Activated naive CD4-positive, alpha-beta T cell treated with anti-CD3 and anti-CD28 coated beads for 36 hours (primary cell): ENCODE results near the gene RAMP1. TPM values are rescaled to one million over a fixed set of nuclear protein-coding genes. Genes with fewer than 3 reads are reported as not detected.

Experiments
- CTCF ChIA-PET: fragments of 350-600 bp; sonication (Branson Sonifier 250); formaldehyde crosslinking; loops from one replicate; lab custom pipeline; 2021; ENCODE audit warnings: antibody characterized with exemption; lab: Charles Lee
- DNase-seq: peaks from one replicate; pipeline ENCODE4 v3.0.0-alpha.2; 2020
- H3K27ac Mint-ChIP-seq: one replicate; pipeline ENCODE4 v1.8.0; 2021; ENCODE audit warnings: mild to moderate bottlenecking, mixed read lengths
- H3K27me3 Mint-ChIP-seq: one replicate; pipeline ENCODE4 v1.8.0; 2021; ENCODE audit warnings: low read depth, mixed read lengths
- H3K36me3 Mint-ChIP-seq: one replicate; pipeline ENCODE4 v1.8.0; 2021; ENCODE audit warnings: low read depth, mixed read lengths
- H3K4me1 Mint-ChIP-seq: one replicate; pipeline ENCODE4 v1.8.0; 2021; ENCODE audit warnings: low read depth, mixed read lengths
- H3K4me3 Mint-ChIP-seq: one replicate; pipeline ENCODE4 v1.8.0; 2021; ENCODE audit warnings: mild to moderate bottlenecking, moderate library complexity, mixed read lengths
- H3K9me3 Mint-ChIP-seq: one replicate; pipeline ENCODE4 v1.8.0; 2021; ENCODE audit warnings: mixed read lengths
- intact Hi-C: fragments of 100-400 bp; cut with micrococcal nuclease; formaldehyde crosslinking; loops from one replicate; pipeline ENCODE4 v1.15.1; 2023
- total RNA-seq, 2 experiments: library from RNA; stranded (reverse); gene quantifications; one replicate each; pipeline ENCODE4 v1.2.3, GENCODE V29; 2021

RAMP1 gene
- total RNA-seq, 2 experiments from 2014 or later = 0.62 to 0.69 TPM

DNA sequence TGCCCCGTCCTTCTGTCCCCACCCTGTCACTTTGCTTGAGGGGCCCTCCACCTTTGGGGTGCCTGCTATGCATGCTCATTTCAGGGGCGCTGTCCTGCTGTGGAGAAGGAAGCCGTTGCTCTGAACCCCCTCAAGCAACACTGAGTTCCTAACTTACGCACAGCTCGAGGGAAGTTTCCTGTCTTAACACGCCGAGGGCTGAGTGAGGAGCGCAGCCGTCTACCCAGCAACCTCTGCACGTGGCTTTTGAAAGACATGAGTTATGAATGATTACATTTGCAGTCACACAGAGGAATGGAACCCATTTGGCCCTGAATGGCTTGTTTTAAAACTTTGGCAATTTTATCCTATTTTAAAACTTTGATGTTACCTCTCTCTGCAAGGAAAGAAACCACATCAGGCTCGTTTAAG is 14.0 kb downstream of the RAMP1 start:
- peak; percentile 63 for DNase-seq
- no peaks in the 10 kb centered on the region for H3K36me3 Mint-ChIP-seq
- CTCF ChIA-PET = no interaction called here

DNA sequence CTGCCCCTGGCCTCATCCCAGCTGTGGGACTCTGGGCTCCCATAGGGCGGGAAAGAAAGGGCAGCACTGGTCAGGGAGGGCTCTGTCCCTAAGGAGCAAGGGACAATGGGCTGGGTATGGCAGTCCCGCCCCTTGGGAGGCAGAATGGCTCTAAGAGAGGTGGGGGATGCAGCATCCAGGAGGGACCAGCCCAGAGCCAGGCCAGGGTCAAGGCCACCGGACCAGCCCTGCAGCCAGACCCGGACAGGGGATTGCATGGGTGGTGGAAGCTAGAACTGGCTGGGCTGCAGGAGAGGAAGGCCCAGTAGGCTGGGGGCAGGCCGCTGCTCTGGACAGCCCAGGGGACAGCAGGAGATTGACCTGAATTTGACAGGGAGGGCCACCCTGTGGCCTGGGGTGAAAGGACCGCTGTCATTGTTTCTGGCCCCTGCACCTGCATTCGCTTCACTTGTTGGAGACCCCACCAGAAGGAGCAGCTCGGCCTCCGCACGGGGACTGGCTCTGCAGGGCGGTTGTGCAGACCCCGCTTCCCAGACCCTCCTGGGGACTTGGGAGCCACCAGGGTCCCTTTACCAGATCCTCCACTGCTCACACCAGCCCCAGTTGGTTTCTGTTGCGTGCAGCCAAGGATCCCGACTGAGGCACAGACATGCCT is 14.6 kb downstream of the RAMP1 start:
- Mint-ChIP-seq H3K4me1 (peaks cover 17% of the 10 kb centered on the region), H3K4me3 (no peak overlapping the region), H3K27ac (no peak overlapping the region), H3K9me3 (no peaks in the 10 kb centered on the region), H3K27me3 (peaks cover 6% of the 10 kb centered on the region), H3K36me3 (no peaks in the 10 kb centered on the region)
- DNase-seq = no peak
- intact Hi-C loops = no loop called here
- CTCF ChIA-PET = no interaction called here

More for the DNA sequence above, 14.0 kb downstream of the RAMP1 start:
- peaks cover 23% of the 10 kb centered on the region for H3K4me1 Mint-ChIP-seq
- no peak overlapping the region for H3K27ac Mint-ChIP-seq
- H3K9me3 Mint-ChIP-seq = no peaks in the 10 kb centered on the region
- H3K4me3 Mint-ChIP-seq = no peak overlapping the region
- intact Hi-C loops = no loop called here
- peaks cover 6% of the 10 kb centered on the region for H3K27me3 Mint-ChIP-seq

DNA sequence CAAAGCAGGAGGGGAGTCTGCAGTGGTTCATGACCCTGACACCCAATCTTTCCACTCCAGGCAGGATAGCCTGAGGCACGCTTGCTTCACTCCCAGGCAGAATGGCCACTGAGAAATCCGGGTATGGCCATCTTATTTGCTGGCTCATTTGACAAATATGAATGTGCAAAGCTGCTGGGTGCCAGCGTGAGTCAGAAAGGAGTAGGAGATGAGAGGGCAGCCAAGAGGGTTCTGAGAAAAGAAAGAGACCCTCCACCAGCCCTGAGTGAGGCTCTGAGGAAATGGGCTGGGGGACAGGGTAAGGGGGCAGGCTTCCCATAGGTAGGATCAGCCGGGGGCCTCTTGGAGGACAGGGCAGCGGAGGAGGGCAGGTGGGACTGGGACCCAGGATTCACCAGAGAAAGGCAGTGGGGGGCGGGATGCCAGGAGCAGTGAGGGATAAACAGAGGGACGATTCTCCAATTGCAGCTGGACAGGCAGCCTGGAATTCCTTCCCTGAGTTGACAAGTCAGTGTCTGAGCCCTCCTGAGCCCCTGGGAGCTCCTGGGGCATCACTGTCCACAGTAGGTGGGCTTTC is 15.2 kb downstream of the RAMP1 start:
- Mint-ChIP-seq H3K9me3 (no peaks in the 10 kb centered on the region), H3K27ac (no peak overlapping the region), H3K4me3 (no peak overlapping the region), H3K36me3 (no peaks in the 10 kb centered on the region), H3K27me3 (peaks cover 6% of the 10 kb centered on the region), H3K4me1 (peaks cover 11% of the 10 kb centered on the region)
- DNase-seq = no peak
- CTCF ChIA-PET = no interaction called here
- intact Hi-C loops = no loop called here

DNA sequence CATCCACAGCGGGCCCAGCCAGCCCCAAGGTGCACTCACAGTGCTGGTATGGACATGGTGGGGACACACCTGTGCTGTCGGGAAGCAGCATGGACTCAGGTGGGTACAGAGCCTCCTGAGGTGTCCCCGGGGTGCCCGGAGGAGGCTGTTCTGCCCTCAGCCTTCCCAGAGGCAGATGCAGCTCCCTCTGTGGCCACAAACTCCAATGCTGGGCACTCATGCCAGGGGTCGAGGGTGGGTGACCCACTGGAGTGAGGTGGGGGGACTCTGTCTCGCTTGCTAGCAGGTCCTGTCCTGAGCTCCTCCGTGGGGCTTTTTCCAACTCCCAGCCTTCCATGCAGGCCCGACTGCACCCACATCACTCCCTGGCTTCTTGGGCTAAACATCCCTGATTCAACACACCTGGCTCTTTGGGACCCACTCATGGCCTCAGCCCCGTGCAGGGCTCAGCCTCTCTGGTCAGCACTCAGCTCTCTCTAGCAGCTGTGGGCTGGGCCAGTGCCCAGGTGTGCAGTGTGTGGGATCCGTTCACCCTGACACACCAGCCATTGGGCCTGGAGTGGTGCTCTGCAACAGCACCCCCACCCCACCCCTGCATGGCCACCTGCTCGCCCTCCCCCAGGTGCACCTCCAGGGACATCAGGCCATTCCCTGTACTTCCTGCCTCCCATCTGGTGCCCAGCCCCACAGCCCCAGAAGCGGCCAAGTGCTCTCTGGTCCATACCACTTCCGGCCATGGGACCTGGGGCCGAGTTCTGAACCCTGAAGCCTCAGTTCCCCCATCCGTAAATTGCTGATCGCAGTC is 16.0 kb downstream of the RAMP1 start:
- H3K9me3 Mint-ChIP-seq = no peaks in the 10 kb centered on the region
- CTCF ChIA-PET = no interaction called here
- peaks cover 11% of the 10 kb centered on the region for H3K4me1 Mint-ChIP-seq
- no peaks in the 10 kb centered on the region for H3K36me3 Mint-ChIP-seq
- intact Hi-C loops = no loop called here
- no peak for DNase-seq
- H3K4me3 Mint-ChIP-seq = no peak overlapping the region
- H3K27ac Mint-ChIP-seq = no peak overlapping the region
- peaks cover 5% of the 10 kb centered on the region for H3K27me3 Mint-ChIP-seq

DNA sequence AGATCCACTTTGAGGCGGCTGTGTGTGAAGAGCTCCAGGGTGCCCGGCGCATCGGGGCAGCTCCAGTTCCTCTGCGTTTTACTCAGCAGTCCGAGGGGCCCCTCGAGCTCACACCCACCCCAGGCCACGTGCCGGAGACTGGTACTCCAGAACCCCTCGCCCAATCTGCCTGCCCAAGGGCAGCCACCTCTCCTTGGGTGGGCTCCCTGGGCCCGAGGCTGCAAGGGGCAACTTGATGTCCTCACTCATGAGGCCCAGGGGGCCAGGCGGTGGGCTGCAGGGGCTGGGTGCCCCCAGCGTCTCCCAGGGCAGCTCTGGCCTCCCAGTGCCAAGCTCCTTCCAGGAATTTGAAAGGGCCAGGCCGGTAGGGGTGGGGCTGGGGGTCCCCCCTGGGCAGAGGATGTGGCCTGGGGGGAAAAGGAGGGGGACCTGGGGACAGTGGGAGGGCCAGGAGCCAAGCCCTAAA is 16.7 kb downstream of the RAMP1 start:
- Mint-ChIP-seq H3K4me3 (no peak overlapping the region), H3K27me3 (peaks cover 2% of the 10 kb centered on the region), H3K4me1 (peaks cover 11% of the 10 kb centered on the region), H3K9me3 (no peaks in the 10 kb centered on the region), H3K27ac (no peak overlapping the region), H3K36me3 (no peaks in the 10 kb centered on the region)
- CTCF ChIA-PET = no interaction called here
- no peak for DNase-seq
- intact Hi-C loops = no loop called here

DNA sequence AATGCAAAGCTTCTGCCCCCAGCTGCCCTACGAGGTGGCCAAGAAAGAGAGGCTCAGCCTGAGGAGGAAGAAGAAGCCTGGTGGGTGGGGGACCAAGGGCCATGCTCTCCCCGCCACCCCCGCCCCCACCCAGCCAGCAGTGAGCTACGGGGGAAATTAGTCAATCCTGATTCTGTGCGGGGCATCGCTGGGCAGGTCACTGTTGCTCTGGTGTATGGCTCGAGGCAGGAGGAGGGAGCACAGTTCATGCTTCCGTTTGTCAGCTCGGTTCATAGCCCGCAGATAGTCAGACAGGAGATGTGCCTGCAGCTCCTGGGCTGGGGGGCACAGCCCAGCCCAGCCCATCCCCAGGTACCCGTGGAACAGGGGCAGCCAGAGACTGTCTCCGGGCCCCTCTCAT is 17.1 kb downstream of the RAMP1 start:
- Mint-ChIP-seq H3K36me3 (no peaks in the 10 kb centered on the region), H3K4me1 (peaks cover 11% of the 10 kb centered on the region), H3K4me3 (no peak overlapping the region), H3K9me3 (no peaks in the 10 kb centered on the region), H3K27ac (no peak overlapping the region), H3K27me3 (peaks cover 2% of the 10 kb centered on the region)
- intact Hi-C loops = no loop called here
- CTCF ChIA-PET = no interaction called here
- DNase-seq = no peak

DNA sequence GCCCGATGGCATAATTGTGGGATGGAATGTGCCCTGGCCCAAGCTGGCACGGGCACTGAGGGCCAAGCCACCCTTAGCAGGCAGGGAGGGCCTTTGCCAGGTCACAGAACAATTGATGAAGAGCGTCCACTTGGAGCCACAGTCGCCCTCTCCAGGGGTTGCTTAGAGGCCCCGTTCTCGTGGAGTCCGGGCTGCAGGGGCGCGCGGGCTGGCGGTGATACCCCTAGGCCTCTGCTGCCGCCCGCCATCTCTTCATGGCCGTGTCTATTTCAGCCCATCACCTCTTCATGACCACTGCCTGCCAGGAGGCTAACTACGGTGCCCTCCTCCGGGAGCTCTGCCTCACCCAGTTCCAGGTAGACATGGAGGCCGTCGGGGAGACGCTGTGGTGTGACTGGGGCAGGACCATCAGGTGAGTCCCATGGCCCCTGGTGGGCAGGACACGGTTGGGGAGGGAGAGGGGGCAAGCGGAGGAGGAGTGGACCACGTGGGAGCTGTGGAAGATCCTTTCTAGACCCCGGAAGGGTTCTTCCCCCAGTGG is 17.6 kb downstream of the RAMP1 start:
- intact Hi-C loops = no loop called here
- Mint-ChIP-seq H3K36me3 (no peaks in the 10 kb centered on the region), H3K4me1 (peaks cover 11% of the 10 kb centered on the region), H3K27ac (no peak overlapping the region), H3K27me3 (no peaks in the 10 kb centered on the region), H3K9me3 (no peaks in the 10 kb centered on the region), H3K4me3 (no peak overlapping the region)
- DNase-seq = no peak
- CTCF ChIA-PET = no interaction called here

DNA sequence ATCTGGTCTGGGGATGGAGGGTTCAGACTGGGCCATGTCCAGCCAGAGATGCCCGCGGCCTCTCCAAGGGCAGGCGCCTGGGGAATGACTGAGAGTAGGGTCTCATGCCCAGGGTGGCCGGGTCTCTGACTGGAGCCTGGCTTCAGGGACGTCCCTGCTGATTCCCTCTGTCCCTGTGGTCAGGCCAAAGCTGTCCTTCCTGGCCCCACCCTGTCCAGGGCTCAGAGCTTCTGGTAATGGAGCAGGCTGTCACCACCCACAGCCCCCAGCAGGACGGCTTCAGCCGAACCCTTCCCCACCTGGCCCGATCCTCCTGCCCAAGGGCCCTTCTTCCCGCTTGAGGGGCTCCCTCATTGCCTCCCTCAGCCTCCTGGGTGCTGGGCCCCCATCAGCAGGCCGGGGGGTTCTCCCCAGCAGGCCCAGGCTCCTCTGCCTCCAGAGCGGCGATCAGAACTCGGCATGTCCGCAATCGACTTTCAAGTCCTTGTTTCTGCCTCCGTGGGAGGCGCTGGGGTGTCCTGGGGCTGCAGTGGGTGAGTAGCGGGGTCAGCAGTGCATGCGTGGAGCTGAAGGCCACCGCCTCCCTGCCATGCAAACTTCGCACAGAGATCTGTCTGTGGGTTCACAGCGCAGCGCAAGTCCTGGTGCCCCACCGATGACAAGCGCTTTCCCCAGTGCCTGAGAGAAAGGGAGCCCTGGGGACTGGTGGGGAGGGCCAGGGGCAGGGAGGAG is 18.3 kb downstream of the RAMP1 start:
- H3K36me3 Mint-ChIP-seq = no peaks in the 10 kb centered on the region
- no peaks in the 10 kb centered on the region for H3K9me3 Mint-ChIP-seq
- H3K4me1 Mint-ChIP-seq = peaks cover 11% of the 10 kb centered on the region
- no peak overlapping the region for H3K4me3 Mint-ChIP-seq
- no peaks in the 10 kb centered on the region for H3K27me3 Mint-ChIP-seq
- intact Hi-C loops = no loop called here
- DNase-seq = no peak
- H3K27ac Mint-ChIP-seq = no peak overlapping the region
- CTCF ChIA-PET = no interaction called here

DNA sequence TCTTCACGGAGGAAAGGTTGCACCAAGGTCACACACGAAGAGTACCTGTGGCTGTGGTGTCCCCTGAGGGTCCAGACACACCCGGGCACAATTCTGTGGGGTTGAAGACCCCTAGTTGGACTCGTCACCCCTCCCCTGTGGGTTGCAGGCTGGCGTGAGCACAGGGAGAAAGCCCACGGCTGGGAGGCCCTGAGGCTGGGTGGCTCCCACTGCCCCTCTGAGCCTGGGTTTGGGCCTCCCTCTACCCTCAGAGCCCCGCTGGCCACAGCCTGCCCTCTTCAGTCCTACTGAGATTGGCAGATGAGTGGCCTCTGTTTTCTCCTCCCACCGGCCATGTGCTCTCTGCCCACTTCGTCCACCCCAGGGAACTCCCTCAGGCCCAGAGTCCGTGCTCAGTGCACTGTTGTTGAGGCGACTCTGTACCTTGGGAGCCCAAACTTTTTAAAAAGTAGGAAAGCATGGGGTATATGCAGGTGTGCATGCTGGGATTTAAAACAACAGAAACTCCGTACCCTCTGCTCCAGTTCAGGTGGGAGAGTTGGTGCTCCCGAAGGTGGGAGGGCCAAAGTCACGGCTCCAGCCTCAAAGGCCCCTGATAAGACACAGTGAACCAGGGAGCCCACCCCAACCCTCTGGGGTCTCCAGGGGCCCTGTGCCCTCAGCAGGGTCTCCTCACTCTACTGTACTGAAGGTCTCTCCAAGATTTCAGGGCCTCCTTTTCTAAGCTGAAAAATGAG is 19.1 kb downstream of the RAMP1 start:
- no peak overlapping the region for H3K27ac Mint-ChIP-seq
- no peaks in the 10 kb centered on the region for H3K9me3 Mint-ChIP-seq
- no peak overlapping the region for H3K4me3 Mint-ChIP-seq
- H3K27me3 Mint-ChIP-seq = no peaks in the 10 kb centered on the region
- H3K36me3 Mint-ChIP-seq = no peaks in the 10 kb centered on the region
- CTCF ChIA-PET = no interaction called here
- intact Hi-C loops = no loop called here
- peaks cover 8% of the 10 kb centered on the region for H3K4me1 Mint-ChIP-seq
- DNase-seq = no peak

DNA sequence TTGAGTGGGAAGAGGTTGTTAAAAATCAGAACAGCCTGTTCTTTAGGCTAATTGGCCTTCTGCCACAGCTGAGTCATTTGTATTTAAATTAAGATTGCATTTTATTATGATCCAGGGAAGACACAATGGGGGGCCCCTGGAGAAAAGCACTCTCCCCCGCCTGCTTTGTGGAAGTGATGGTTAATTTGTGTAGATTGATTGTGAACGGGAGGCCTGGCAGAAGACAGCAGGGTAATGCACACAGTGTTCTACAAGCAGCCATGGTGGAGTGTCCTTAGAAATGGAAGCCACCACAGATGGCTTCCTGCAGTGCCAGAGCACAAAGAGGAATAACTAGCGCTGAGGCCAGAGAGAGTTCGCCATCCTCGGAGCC is 19.6 kb downstream of the RAMP1 start:
- H3K9me3 Mint-ChIP-seq = no peaks in the 10 kb centered on the region
- no peaks in the 10 kb centered on the region for H3K36me3 Mint-ChIP-seq
- no peaks in the 10 kb centered on the region for H3K27me3 Mint-ChIP-seq
- H3K27ac Mint-ChIP-seq = no peak overlapping the region
- H3K4me3 Mint-ChIP-seq = no peak overlapping the region
- CTCF ChIA-PET = no interaction called here
- intact Hi-C loops = no loop called here
- no peak for DNase-seq
- H3K4me1 Mint-ChIP-seq = peaks cover 3% of the 10 kb centered on the region

DNA sequence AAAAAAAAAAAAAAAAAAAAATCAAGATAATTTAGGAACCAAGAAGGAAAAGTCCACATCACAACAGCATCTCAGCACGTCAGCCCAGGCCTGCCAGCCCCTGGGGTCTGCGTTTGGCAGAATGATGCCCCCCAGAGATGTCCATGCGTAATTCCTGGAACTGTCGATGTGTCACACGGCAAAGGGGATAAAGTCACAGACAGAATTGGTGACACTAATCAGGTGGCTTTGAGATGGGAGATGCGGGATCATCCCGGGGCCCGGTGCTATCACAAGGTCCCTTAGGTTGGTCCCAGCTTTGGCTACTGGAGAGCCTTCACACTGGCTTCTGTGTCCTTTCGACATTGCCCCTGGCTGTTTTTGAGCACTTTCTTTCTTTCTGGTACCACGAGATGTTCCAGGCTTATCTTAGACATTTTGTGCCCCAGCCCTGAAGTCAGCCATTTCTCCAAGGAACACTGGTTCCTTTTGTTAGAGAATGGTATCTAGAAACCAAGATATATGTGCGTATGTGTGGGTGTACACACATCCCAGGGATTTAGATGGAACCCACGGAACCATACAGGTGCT is 20.7 kb downstream of the RAMP1 start:
- Mint-ChIP-seq H3K9me3 (no peaks in the 10 kb centered on the region), H3K27me3 (no peaks in the 10 kb centered on the region), H3K36me3 (no peaks in the 10 kb centered on the region), H3K4me3 (no peak overlapping the region), H3K27ac (no peak overlapping the region), H3K4me1 (no peaks in the 10 kb centered on the region)
- CTCF ChIA-PET = interaction anchor here (0.5 kb wide), 1 partner anchor 182 kb away, joined by 6 read pairs; no protein-coding TSS in a partner anchor
- intact Hi-C loops = no loop called here
- DNase-seq = no peak
